ENCODE measurements around the gene GPBAR1. TPM values are rescaled to one million over a fixed set of nuclear protein-coding genes. Genes with fewer than 3 reads are reported as not detected.

The GPBAR1 gene
- total and polyA plus RNA-seq, 9 of the 15 experiments (the other 6 are each of a cell fraction or from before 2014, with no cell fraction given) = not detected

- TF ChIP-seq, protein P1, sequence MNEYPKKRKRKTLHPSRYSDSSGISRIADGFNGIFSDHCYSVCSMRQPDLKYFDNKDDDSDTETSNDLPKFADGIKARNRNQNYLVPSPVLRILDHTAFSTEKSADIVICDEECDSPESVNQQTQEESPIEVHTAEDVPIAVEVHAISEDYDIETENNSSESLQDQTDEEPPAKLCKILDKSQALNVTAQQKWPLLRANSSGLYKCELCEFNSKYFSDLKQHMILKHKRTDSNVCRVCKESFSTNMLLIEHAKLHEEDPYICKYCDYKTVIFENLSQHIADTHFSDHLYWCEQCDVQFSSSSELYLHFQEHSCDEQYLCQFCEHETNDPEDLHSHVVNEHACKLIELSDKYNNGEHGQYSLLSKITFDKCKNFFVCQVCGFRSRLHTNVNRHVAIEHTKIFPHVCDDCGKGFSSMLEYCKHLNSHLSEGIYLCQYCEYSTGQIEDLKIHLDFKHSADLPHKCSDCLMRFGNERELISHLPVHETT (CRISPR knock-in tag; conservative IDR thresholded peaks at IDR 0.05 in 1 of 2, IDR thresholded peaks at IDR 0.05 in 1 of 2) = peak in 1 of 2 experiments; percentile 90; a peak in 2 of 4 replicates
- TF ChIP-seq, protein P2, sequence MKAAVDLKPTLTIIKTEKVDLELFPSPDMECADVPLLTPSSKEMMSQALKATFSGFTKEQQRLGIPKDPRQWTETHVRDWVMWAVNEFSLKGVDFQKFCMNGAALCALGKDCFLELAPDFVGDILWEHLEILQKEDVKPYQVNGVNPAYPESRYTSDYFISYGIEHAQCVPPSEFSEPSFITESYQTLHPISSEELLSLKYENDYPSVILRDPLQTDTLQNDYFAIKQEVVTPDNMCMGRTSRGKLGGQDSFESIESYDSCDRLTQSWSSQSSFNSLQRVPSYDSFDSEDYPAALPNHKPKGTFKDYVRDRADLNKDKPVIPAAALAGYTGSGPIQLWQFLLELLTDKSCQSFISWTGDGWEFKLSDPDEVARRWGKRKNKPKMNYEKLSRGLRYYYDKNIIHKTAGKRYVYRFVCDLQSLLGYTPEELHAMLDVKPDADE (conservative IDR thresholded peaks at IDR 0.05; ENCODE audit: control insufficient read depth, low read depth, low read length) = peak; percentile 100
- TF ChIP-seq TGIF2 (CRISPR knock-in tag; IDR thresholded peaks at IDR 0.05) = no peak
- peak; percentile 98 for TF ChIP-seq HCFC1 (IDR thresholded peaks at IDR 0.05; ENCODE audit: low read depth, low read length)
- no peak for TF ChIP-seq BCOR (IDR thresholded peaks at IDR 0.05)
- TF ChIP-seq HNRNPH1 (optimal IDR thresholded peaks at IDR 0.05; ENCODE audit: low read depth, low read length) = no peak
- TF ChIP-seq SMARCA5 (IDR thresholded peaks at IDR 0.05) = no peak
- no peak for TF ChIP-seq NR2C1 (IDR thresholded peaks at IDR 0.05)
- TF ChIP-seq NR2C1 (tag; IDR thresholded peaks at IDR 0.05) = peak; percentile 85
- TF ChIP-seq TCF7 (IDR thresholded peaks at IDR 0.05; ENCODE audit: borderline replicate concordance) = no peak
- TF ChIP-seq ZNF830 (CRISPR knock-in tag; IDR thresholded peaks at IDR 0.05) = no peak
- no peak for TF ChIP-seq ZNF277 (CRISPR knock-in tag; IDR thresholded peaks at IDR 0.05; ENCODE audit: borderline replicate concordance)
- peak; percentile 92 for TF ChIP-seq GABPB1 (CRISPR knock-in tag; IDR thresholded peaks at IDR 0.05)
- no peak for TF ChIP-seq PURB (CRISPR knock-in tag; IDR thresholded peaks at IDR 0.05; ENCODE audit: low read depth)
- TF ChIP-seq NKRF (IDR thresholded peaks at IDR 0.05; ENCODE audit: borderline replicate concordance) = peak; percentile 62
- no peak for TF ChIP-seq ZNF75A (CRISPR knock-in tag; IDR thresholded peaks at IDR 0.05)
- TF ChIP-seq NONO (IDR thresholded peaks at IDR 0.05; ENCODE audit: low read depth in 2 of 2, low read length in 1 of 2) = no peak
- TF ChIP-seq NCOR1 (IDR thresholded peaks at IDR 0.05) = no peak
- no peak for TF ChIP-seq PYGO2 (tag; IDR thresholded peaks at IDR 0.05)
- TF ChIP-seq GABPB2 (CRISPR knock-in tag; conservative IDR thresholded peaks at IDR 0.05) = no peak
- TF ChIP-seq HNRNPLL (IDR thresholded peaks at IDR 0.05; ENCODE audit: low read depth, low read length, poor library complexity, severe bottlenecking) = peak; percentile 51
Measured at GRCh38 chr2:218269900-218270720, 9.3 kb downstream of the GPBAR1 start, which contains the start of the genes AAMP and PNKD (continued).

Data from K562 (cell line).